Epithelial cell of esophagus (primary cell): Measurements from ENCODE around the gene GGCT.

ENCODE experiments used
- DNase-seq: peaks from one replicate; pipeline ENCODE4 v3.0.0; 2010; ENCODE audit warnings: low read depth
- H3K4me3 ChIP-seq: 2 replicates; pipeline ENCODE4 v1.5.1; 2011; ENCODE audit warnings: mild to moderate bottlenecking, low read length, control low read depth
- TF ChIP-seq, protein P1 (sequence below): IDR thresholded peaks from 2 replicates; pipeline ENCODE4 v1.5.1; 2011; ENCODE audit warnings: low read depth, mild to moderate bottlenecking, low read length, control low read depth, inconsistent platforms; ENCODE audit not compliant: insufficient read depth; ENCODE audit errors: missing control alignments

Gene GGCT

DNA sequence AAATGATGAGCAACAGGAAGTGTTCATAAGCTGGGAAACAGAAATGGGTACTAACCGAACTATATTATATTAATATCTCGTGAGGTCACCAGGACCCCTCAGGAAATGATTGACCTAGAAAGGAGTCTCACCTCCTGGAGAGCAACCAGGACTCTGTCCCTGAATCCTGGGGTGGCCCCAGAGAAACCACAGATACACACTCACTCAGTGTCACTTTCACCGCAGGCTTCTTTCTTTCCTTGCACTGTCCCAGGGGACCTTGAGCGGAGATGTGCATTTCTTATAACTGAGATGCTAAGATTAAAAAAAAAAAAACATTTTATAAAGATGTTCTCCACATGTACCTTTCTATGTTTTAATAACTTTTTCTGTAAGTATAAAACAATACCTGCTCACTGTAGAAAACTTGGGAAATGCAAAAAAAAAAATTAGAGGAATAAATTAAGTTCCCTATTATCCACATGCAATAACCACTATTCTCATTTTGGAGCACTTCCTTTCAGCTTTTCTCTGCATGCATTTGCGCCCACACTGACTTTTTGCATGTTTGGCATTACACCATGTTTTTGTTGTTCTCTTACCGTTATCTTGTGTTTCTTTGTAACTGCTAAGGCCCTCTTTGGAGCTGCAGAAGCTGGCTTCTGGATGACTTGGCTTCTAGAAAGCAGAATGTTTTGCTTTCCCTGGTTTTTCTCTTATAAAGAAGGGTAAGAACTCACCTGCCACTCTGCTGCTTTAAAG lies 41.1 kb downstream of the GGCT start:
- H3K4me3 ChIP-seq: no peak overlapping the region
- TF ChIP-seq, protein P1, sequence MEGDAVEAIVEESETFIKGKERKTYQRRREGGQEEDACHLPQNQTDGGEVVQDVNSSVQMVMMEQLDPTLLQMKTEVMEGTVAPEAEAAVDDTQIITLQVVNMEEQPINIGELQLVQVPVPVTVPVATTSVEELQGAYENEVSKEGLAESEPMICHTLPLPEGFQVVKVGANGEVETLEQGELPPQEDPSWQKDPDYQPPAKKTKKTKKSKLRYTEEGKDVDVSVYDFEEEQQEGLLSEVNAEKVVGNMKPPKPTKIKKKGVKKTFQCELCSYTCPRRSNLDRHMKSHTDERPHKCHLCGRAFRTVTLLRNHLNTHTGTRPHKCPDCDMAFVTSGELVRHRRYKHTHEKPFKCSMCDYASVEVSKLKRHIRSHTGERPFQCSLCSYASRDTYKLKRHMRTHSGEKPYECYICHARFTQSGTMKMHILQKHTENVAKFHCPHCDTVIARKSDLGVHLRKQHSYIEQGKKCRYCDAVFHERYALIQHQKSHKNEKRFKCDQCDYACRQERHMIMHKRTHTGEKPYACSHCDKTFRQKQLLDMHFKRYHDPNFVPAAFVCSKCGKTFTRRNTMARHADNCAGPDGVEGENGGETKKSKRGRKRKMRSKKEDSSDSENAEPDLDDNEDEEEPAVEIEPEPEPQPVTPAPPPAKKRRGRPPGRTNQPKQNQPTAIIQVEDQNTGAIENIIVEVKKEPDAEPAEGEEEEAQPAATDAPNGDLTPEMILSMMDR: no peak
- DNase-seq: no peak

DNA sequence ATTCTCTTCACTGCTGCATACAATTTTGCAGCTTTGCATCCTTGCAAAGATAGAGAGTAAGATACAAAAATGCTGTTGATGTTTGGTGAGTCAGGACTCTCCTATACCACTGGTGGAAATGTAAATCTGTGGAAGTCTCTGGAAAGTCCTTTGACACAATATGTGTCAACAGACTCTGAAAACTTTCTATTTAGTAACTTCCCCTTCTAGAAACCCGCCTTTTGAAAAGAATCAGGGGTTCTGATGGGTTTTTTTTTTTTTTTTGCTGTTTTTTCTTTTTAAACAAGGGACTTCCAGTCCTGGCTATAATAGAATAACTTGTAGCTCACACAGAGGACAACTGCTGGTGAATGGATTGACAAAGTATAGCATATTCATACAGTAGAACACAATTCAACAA lies 42.5 kb downstream of the GGCT start:
- H3K4me3 ChIP-seq: no peak overlapping the region
- TF ChIP-seq, protein P1: no peak
- DNase-seq: no peak

DNA sequence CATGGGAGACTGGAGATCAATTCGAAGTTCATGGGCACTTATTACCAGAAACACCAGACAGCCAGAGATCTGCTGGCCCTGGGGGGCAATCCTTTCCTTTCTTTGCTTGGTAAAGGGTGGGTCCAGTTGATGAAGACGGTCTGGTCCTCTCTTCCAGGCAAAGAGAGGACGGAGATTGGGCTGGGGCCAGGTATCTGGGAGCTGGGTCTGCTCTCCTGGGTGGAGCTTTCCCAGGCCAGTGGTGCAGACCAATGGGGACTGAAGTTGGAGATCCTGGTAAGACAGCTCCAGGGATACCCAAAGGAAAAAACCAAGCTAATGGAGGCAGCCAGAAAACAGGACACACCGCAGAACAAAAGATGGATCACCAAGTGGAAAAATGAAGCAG lies 44.4 kb downstream of the GGCT start:
- TF ChIP-seq, protein P1: no peak
- H3K4me3 ChIP-seq: no peak overlapping the region
- DNase-seq: no peak

DNA sequence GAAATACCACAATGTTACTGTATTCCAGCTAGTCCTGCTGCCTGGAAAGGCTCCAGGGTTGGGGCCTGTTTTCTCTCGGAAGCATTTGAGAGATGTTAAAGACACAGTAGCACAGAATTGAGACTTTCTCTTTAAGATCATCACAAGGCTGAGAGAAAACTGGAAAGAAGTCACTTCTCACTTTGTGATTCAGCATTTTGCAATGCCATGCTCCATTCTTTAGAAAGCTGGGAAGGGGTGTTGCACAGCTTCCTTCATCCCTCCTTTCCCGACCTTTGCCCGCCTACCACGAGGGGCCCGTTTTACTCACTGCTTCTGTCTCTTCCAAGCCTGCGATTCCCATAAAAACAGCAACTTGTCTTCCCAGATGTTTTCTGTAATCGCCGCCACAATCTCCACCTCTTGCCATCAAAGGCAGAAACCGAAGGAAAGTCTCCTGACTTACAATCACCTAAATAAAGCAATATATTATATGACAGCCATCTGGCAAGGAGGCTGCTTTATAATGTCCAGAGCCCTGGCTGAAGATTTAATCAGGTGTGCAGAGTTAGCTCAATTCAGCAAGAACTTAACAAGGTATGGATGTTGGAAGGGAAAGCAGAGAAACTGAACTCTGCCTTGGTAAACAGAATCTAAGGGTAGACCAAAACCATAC lies 44.9 kb downstream of the GGCT start:
- TF ChIP-seq, protein P1: no peak
- no peak overlapping the region for H3K4me3 ChIP-seq
- DNase-seq: peak; percentile 36

DNA sequence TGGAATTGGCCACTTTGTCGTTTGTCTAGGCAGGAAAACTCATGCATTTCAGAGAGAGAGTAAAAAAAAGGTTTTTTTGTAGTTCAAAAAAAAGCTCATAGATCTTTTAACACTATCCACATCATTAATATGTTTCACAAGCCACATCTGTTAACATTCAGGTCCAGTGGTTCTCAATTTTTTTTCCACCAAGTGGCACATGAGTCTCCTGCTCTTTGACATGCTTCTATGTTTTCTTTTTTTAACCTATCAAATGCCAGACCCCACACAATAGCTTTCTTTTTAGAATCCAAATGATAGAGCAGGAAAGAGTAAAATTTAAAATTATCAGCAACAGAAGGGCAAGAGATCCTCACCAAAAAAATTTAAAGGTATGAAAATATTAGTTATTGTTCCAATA lies 46.3 kb downstream of the GGCT start:
- no peak overlapping the region for H3K4me3 ChIP-seq
- DNase-seq: no peak
- TF ChIP-seq, protein P1: no peak

DNA sequence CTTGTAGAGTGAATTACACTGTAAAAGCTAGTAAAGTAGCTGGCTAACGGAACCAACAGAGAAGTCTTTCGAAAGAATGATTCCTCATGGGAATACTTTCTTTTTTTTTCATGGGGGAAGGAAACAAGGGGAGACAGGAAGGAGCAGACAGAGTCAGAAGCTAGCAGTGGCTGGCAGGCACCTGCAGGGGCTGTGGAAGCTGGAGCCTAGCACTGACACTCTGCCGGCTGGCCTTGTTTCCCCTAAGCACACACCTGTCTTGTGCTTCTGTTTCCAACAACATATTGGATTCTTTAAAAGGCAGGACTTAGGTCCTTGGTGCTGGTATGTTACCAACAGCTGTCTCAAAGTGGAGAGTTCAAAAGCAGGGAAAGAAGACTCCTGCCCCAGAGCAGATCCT lies 50.7 kb downstream of the GGCT start:
- TF ChIP-seq, protein P1: no peak
- no peak overlapping the region for H3K4me3 ChIP-seq
- no peak for DNase-seq

DNA sequence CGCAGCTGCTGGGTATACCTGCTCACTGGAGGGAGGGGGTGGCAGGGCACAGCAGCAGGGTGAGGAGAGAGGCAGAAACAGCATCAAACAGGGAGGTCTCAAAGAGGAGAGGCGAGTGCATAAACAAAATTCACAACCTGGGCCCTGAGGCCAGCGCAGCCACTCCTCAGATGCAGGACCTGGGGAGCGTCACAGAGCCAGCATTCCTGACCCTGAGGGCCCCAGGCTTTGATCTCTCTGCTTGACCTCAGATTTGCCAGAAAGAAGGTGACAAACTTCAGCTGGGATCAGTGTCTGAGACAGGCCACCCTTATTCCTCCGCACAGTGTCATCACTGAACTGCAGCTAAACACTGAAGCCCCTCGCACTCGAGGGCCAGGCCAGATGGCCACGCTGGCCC lies 51.6 kb downstream of the GGCT start:
- no peak overlapping the region for H3K4me3 ChIP-seq
- TF ChIP-seq, protein P1: no peak
- DNase-seq: no peak
